GM12891 (cell line): ENCODE results near the gene SHC3.

Experiments used
- DNase-seq: peaks from one replicate; pipeline ENCODE4 v3.0.0; 2011; ENCODE audit warnings: low spot score; ENCODE audit not compliant: insufficient read length
- FAIRE-seq: peaks from 2 replicates; lab custom pipeline; 2011; peaks lifted over from hg19 to GRCh38; lab: Jason Lieb, UNC
- PAX5 ChIP-seq: IDR thresholded peaks from 2 replicates; pipeline ENCODE4 v1.6.1; 2011; ENCODE audit warnings: low read length, moderate library complexity, mild to moderate bottlenecking; ENCODE audit not compliant: insufficient read depth, severe bottlenecking
- POLR2A ChIP-seq: IDR thresholded peaks from 2 replicates; pipeline ENCODE4 v1.6.1; 2011; ENCODE audit warnings: low read depth, low read length, control low read depth
- POLR2AphosphoS5 ChIP-seq: IDR thresholded peaks from 2 replicates; pipeline ENCODE4 v1.6.1; 2011; ENCODE audit warnings: low read depth, low read length, control low read depth
- POU2F2 ChIP-seq: IDR thresholded peaks from 2 replicates; pipeline ENCODE4 v1.6.1; 2011; ENCODE audit warnings: low read depth, mild to moderate bottlenecking, control low read depth, low read length, moderate library complexity
- SPI1 ChIP-seq: IDR thresholded peaks from 2 replicates; pipeline ENCODE4 v1.6.1; 2011; ENCODE audit warnings: low read depth, low read length, control low read depth
- TAF1 ChIP-seq: IDR thresholded peaks from 2 replicates; pipeline ENCODE4 v1.6.1; 2011; ENCODE audit warnings: low read depth, low read length, control low read depth

Gene SHC3

DNA sequence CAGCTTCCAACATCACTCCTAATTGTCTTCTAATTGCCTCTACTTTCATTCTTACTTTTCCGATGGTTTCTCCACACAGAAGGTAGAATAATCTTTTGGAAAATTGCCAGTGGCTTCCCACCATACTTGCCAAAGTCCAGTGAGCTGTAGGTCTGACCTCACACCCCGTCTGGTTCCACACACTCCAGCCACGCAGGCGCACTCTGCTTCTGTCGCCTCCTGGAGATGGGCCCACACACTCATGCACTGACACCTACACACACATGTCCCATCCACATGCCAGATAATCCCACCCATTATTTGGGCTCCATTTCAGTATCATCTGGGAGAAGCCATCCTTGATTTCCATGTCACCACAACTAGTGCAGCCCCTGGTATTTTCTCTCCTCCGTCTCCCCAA is 12.7 kb downstream of the SHC3 start:
- TF ChIP-seq POU2F2 (no peak), POLR2AphosphoS5 (no peak), TAF1 (no peak), SPI1 (no peak), POLR2A (no peak), PAX5 (no peak)
- no peak for FAIRE-seq
- no peak for DNase-seq

DNA sequence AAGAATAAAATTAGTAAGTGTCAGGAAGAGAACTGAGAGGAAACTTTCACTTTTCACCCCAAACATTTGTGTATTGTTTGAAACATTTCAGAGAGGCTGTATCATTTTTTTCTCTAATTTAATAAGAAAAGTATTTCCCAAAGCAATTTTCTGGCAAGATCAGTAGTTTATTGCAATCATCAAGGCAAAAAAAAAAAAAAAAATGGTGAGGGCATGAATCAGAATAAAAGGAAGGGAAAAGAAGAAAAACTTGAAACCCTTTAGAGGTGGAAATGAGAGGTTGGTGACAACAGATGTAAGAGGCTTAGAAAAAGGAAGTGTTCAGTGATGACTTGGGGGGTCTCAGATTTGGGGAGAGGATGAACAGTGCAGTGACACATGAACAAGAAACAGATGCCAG is 13.3 kb downstream of the SHC3 start:
- TF ChIP-seq POLR2A, result no peak
- no peak for TF ChIP-seq POLR2AphosphoS5
- no peak for TF ChIP-seq PAX5
- TF ChIP-seq POU2F2, result no peak
- TF ChIP-seq SPI1, result no peak
- TF ChIP-seq TAF1, result no peak
- FAIRE-seq (no peak), DNase-seq (no peak)

DNA sequence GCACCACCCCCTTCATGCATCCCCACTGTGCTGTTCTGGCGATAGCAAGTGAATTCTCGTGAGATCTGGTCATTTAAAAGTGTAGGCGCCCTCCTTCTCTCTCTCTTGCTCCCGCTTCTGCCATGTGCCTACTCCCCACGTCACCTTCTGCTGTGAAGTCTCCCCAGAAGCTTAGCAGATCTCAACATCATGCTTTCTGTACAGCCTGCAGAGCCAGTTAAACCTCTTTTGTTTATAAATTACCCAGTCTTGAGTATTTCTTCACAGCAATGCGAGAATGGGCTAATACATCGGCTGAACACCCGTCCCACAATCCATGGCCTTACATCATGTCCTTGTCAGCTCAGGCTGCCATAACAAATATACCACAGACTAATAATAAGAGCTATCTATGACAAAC is 17.4 kb downstream of the SHC3 start:
- DNase-seq (no peak), FAIRE-seq (no peak)
- no peak for TF ChIP-seq SPI1

DNA sequence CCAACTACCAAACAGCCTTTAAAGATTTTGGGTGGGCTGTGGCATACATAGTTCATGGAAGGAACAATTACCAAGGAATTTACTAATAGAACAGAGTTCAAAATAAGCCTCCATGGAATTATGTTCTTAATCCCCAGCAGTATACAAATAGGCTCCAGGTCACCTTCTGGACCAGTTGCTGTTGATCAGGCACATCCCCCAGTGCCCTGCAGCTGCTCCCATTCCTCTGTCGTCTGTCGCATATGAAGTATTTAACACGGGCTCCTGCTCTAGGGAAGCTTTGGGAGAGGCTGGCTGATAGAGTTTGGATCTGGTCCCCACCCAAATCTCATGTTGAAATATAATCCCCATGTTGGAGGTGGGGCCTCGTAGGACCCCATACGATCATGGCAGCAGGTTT is 17.8 kb downstream of the SHC3 start:
- no peak for DNase-seq
- FAIRE-seq, result no peak
- TF ChIP-seq PAX5, result no peak
- no peak for TF ChIP-seq TAF1
- TF ChIP-seq SPI1, result no peak
- no peak for TF ChIP-seq POU2F2
- TF ChIP-seq POLR2AphosphoS5, result no peak
- no peak for TF ChIP-seq POLR2A

DNA sequence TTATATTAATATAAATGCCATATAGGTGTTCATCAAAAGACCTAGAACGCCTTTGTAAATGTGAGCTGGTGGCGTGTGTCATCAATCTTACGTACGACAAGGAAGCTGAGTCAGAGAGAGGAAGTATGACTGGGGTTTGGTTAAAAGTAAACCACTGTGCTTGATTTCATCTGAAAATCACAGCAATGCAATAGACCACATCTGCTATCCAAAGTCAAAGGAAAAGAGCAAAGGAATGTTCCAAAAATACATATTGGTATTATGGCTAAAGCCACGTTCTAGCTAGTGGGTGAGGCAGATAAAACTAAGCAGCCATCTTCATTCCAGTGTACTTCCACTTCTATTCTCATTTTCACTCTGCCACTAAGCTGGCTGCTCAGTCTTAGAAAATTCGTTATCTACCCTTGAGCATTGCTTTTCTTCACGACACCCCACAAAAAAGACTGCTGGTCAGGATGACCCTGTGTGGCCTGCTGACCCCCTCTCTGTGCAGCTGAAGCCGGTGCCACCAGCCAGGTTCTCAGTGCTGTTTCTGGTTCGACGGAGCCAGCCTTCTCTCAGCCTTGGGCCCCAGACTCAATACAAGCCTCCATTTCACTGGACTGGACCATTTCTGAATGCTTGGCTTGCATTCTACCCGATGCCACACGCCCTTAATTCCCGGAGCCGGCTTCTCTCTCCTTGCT is 23.8 kb downstream of the SHC3 start:
- no peak for FAIRE-seq
- TF ChIP-seq TAF1 (no peak), SPI1 (peak; percentile 18; the same call in 1 of the 2 replicates)
- no peak for DNase-seq

DNA sequence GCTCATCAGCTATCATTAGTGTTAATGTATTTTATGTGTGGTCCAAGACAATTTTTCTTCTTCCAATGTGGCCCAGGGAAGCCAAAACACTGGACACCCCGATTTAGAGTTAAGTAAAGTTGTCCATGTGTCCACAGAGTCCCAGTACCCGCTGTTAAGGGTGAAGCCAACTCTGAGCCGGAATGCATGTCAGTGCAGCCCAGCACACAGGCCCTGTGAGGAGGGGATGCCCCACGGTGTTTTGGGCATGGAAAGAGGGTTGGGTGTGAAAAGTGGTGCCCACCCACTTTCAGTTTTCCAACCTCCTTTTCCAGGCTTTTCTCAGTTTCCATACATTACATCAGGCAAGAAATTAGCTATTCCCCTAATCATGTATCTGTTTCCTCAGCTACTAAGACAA is 24.4 kb downstream of the SHC3 start:
- no peak for FAIRE-seq
- DNase-seq, result no peak
- TF ChIP-seq PAX5 (no peak), POLR2AphosphoS5 (no peak), POLR2A (no peak)

DNA sequence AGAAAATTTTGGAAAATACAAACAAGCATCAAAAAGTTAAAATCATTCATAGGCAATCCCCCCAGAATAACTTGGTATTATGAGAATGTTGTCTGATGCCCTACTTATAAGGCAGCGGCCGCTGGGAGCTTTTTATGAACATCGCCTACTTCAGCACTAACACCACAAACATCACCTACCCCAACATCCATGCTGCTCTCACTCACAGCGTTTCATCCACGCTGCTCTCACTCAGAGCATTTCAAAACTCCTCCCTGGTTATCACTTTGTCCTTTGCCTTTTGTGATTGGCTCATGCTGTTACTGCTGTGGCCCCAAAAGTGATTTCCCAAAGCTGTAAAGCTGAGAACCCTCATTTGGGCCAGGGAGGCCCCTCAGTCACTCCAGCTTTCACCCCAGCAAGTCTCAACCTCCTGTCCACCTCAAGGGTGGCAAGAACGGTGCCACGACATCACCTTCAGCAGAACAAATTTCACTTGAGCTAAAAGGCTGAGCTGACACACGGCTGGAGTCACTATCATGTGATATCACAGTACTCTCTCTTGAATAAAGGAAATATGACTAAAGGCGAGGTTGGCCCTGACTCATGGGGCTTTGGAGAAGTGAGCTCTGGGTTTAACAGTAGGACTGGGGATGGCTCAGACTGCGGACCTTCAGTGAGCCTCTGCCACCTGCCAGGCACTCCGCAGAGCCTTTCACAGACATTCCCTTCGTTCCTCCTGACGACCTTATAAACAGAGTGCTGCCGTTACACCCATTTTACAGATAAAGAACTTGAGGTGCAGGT is 25.2 kb downstream of the SHC3 start:
- no peak for DNase-seq
- no peak for FAIRE-seq

DNA sequence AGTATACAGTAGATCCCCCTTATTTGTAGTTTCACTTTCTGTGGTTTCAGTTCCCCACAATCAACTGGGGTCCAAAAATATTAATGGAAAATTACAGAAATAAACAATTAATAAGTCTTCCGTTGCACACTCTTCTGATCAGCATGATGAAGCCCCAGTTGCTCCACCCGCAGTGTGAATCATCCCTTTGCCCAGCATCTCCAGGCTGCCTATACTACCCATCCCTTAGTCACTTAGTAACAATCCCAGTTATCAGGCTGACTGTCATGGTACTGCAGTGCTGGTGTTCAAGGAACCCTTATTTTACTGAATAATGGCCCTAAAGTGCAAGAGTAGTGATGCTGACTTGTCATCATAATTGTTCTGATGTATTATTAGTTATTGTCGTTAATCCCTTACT is 28.9 kb downstream of the SHC3 start:
- TF ChIP-seq SPI1, result peak; percentile 46; the same call in 1 of the 2 replicates
- TF ChIP-seq TAF1, result no peak
- DNase-seq, result no peak
- no peak for FAIRE-seq

More for the DNA sequence above, 25.2 kb downstream of the SHC3 start:
- TF ChIP-seq SPI1 (no peak), POLR2AphosphoS5 (no peak), TAF1 (no peak), PAX5 (no peak), POU2F2 (no peak), POLR2A (no peak)

DNA sequence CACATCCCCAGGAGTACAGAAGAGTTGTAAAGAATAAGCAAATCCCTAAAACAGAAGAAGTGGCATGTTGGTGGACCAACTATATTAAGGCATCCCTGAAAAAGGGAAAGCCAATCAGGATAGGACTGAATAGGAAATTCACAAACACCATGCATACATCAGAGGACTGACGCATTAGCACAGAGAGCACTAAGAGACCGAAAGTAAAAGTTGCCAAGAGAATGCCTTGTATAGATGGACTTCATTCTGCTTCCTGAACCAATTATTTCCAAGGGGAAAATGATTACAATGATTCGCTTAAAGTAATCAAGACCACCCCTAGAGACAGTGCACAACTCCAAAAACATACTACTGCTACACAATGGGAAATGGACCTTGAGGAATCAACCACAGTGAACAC is 33.5 kb downstream of the SHC3 start:
- DNase-seq, result no peak
- no peak for TF ChIP-seq POU2F2
- no peak for TF ChIP-seq POLR2A
- no peak for TF ChIP-seq PAX5
- no peak for TF ChIP-seq SPI1
- no peak for TF ChIP-seq POLR2AphosphoS5
- TF ChIP-seq TAF1, result no peak
- no peak for FAIRE-seq

DNA sequence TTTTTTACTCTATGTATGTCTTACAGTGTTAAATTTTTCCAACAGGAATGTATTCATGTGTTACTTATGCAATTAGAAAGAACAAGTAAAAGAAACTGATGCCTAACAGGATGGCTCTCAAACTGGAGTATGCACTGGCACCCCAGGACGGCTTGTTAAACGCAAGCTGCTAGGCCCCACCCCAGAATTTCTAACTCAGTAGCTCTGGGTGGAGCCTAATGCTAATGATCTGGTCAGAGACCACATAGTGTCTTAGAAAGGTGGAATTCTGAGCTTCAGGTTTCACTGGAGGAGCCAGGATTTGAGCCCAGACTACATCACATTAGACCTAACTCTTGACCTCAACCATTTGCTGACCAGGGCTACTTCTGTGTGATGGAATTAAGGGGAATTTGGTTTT is 34.4 kb downstream of the SHC3 start:
- DNase-seq (no peak), FAIRE-seq (no peak)
- TF ChIP-seq PAX5 (no peak), POU2F2 (no peak), POLR2A (no peak)
